Activated CD4-positive, alpha-beta T cell treated with anti-CD3 and anti-CD28 coated beads, Interleukin-2, amount 10 ng/mL, durations not matched to agents 24 days and 14 days (primary cell): ENCODE results near the gene GPR142. TPM values are rescaled to one million over a fixed set of nuclear protein-coding genes. Genes with fewer than 3 reads are reported as not detected.

Experiments used
- total RNA-seq: library from RNA; stranded (reverse); gene quantifications from 2 replicates; pipeline ENCODE4 v1.2.3, GENCODE V29; 2022

GPR142 gene
- total RNA-seq, 1 donor from 2014 or later, result not detected

Other genes with a start within 250 kb of the GPR142 start
- 1,176 and 1,244 TPM in 2 replicates for gene RPL38, start 163.8 kb upstream of the GPR142 start, total RNA-seq
- gene TTYH2, start 153.9 kb upstream of the GPR142 start, total RNA-seq, result 7.8 and 8.1 TPM in 2 replicates
- 0.09 and 0.26 TPM in 2 replicates for gene DNAI2, start 93.3 kb upstream of the GPR142 start, total RNA-seq
- gene KIF19, start 41.3 kb upstream of the GPR142 start, total RNA-seq, result 0.09 and 0.23 TPM in 2 replicates
- gene BTBD17, start 5.6 kb upstream of the GPR142 start, total RNA-seq, result not detected in 2 replicates
- 0.42 and 0.54 TPM in 2 replicates for gene GPRC5C, start 64.6 kb downstream of the GPR142 start, total RNA-seq
- 14.9 and 15.3 TPM in 2 replicates for gene CD300A, start 99.1 kb downstream of the GPR142 start, total RNA-seq
- not detected in 2 replicates for gene CD300LB, start 164.0 kb downstream of the GPR142 start, total RNA-seq
- 0.17 and 0.26 TPM in 2 replicates for gene CD300C, start 178.6 kb downstream of the GPR142 start, total RNA-seq
- gene CD300H, start 200.0 kb downstream of the GPR142 start, total RNA-seq, result not detected in 2 replicates
- gene CD300LD, start 224.8 kb downstream of the GPR142 start, total RNA-seq, result not detected in 2 replicates